ENCODE results near the gene KCNJ2. TPM values are rescaled to one million over a fixed set of nuclear protein-coding genes. Genes with fewer than 3 reads are reported as not detected.

The KCNJ2 gene
- total RNA-seq, 1 donor from 2014 or later: 7.5 TPM

DNA sequence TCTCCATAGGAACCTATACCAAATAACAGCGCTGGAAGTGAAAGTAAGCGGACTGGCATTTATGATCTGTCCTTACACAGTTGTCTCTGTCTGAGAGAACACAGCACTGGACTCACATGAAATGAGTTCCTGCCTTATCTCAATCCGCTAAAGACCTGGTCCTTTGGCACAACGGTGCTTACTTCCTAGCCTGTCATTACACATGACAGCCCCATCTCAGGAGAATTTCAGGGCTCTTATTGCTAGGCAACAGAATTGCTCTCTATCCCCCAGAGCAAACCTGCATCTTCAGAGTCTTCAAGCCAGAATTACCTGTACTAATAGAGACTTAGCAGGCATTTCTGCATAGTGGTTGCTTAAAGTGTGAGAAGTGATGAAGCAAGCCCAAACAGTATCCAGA lies 4.3 kb downstream of the KCNJ2 start:
- TF ChIP-seq CTCF (IDR thresholded peaks at IDR 0.05): no peak
- H3K4me3 ChIP-seq: no peak overlapping the region
- DNase-seq (ENCODE audit: low spot score in 2 of 2): no peak
- H3K9me3 ChIP-seq: no peaks in the 10 kb centered on the region
- H3K36me3 ChIP-seq: no peaks in the 10 kb centered on the region
- H3K4me1 ChIP-seq: peaks cover 0 to 10% of the 10 kb centered on the region in 2 donors
- H3K27ac ChIP-seq: no peak overlapping the region
- intact Hi-C loops (cut with DNase I): no loop called here
- H3K27me3 ChIP-seq: no peaks in the 10 kb centered on the region

- H3K27me3 ChIP-seq: no peaks in the 10 kb centered on the region
- H3K9me3 ChIP-seq: no peaks in the 10 kb centered on the region
- H3K27ac ChIP-seq: no peak overlapping the region
- DNase-seq (ENCODE audit: low spot score in 2 of 2): no peak
- TF ChIP-seq CTCF (IDR thresholded peaks at IDR 0.05): no peak
- no peaks in the 10 kb centered on the region for H3K4me1 ChIP-seq
- H3K36me3 ChIP-seq: no peaks in the 10 kb centered on the region
- no peak overlapping the region for H3K4me3 ChIP-seq
- intact Hi-C loops (cut with DNase I): no loop called here
These were observed 12.0 kb downstream of the KCNJ2 start for GRCh38 chr17:70181376-70181775.

DNA sequence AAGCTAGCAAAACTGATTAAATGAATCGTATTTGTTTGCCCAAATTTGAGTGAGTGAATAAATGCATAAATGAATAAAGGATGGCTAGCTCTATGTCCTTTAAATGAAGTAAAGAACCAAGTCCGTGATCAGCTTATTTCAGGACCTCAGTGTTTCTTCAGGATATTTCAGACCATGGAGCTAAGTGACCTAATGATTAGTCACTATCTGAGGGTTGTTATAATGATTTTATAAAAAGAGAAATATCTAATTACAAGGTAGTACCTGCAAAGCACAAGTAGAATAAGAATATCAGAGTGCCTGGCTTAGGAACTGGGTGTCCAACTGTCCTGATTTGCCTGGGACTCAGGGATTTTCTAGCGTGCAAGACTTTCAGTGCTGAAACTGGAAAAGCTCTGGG lies 12.5 kb downstream of the KCNJ2 start:
- Histone ChIP-seq H3K4me1 (no peaks in the 10 kb centered on the region), H3K9me3 (no peaks in the 10 kb centered on the region), H3K27me3 (no peaks in the 10 kb centered on the region), H3K4me3 (no peak overlapping the region), H3K27ac (no peak overlapping the region), H3K36me3 (no peaks in the 10 kb centered on the region)
- no peak for DNase-seq (ENCODE audit: low spot score in 2 of 2)
- intact Hi-C loops (cut with DNase I): no loop called here
- TF ChIP-seq CTCF (IDR thresholded peaks at IDR 0.05): no peak

DNA sequence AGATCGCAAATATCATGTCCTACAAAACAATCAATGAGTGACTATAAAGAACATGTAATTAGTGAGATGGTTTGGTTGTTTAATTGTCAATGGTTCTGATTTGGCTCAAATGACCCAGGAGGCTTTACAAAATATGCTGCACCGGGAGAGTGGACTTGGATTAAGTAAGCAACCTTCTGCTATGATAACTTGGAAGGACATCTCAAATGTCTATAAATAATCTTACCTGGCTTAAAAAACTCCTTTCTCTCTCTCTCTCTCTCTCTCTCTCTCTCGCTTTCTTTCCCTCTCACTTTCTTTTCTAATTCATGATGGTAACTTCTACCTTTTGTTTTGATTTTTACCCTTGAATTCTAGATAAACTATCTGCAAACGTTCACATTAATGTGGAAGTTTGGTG lies 14.2 kb downstream of the KCNJ2 start:
- Histone ChIP-seq H3K9me3 (no peaks in the 10 kb centered on the region), H3K4me3 (no peak overlapping the region), H3K4me1 (no peaks in the 10 kb centered on the region), H3K27ac (no peak overlapping the region), H3K27me3 (no peaks in the 10 kb centered on the region), H3K36me3 (no peaks in the 10 kb centered on the region)
- no peak for DNase-seq (ENCODE audit: low spot score in 2 of 2)
- TF ChIP-seq CTCF (IDR thresholded peaks at IDR 0.05): no peak
- intact Hi-C loops (cut with DNase I): no loop called here

DNA sequence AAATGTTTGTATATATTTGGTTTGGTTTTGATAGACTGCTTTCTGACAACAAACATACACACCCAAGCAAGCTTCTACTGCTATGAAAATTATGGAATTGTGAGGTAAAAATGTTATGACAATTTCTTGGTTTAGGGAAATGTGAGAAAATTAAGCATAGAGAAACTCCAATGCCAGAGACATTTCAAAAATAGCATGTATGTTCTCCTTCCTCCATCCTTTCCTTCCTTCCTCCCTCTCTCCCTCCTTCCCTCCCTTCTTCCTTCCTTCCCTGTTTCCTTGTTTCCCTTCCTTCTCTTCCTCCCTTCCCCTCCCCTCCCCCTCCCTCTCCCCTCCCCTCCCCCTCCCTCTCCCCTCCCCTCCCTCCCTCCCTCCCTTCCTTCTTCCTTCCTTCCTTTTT lies 14.9 kb downstream of the KCNJ2 start:
- no peak overlapping the region for H3K4me3 ChIP-seq
- no peak for DNase-seq (ENCODE audit: low spot score in 2 of 2)
- no peak for TF ChIP-seq CTCF (IDR thresholded peaks at IDR 0.05)
- intact Hi-C loops (cut with DNase I): no loop called here
- H3K36me3 ChIP-seq: no peaks in the 10 kb centered on the region
- H3K4me1 ChIP-seq: no peaks in the 10 kb centered on the region
- H3K27me3 ChIP-seq: no peaks in the 10 kb centered on the region
- no peak overlapping the region for H3K27ac ChIP-seq
- no peaks in the 10 kb centered on the region for H3K9me3 ChIP-seq

- H3K27ac ChIP-seq: no peak overlapping the region
- no peaks in the 10 kb centered on the region for H3K36me3 ChIP-seq
- no peak overlapping the region for H3K4me3 ChIP-seq
- H3K27me3 ChIP-seq: no peaks in the 10 kb centered on the region
- H3K4me1 ChIP-seq: no peaks in the 10 kb centered on the region
- no peak for TF ChIP-seq CTCF (IDR thresholded peaks at IDR 0.05)
- no peak for DNase-seq (ENCODE audit: low spot score in 2 of 2)
- intact Hi-C loops (cut with DNase I): no loop called here
- no peaks in the 10 kb centered on the region for H3K9me3 ChIP-seq
These were observed 15.4 kb downstream of the KCNJ2 start for GRCh38 chr17:70184770-70185169.

Data from ascending aorta (tissue), 2 donors.